H9 (cell line): ENCODE data around the gene MSI2. TPM values are rescaled to one million over a fixed set of nuclear protein-coding genes. Genes with fewer than 3 reads are reported as not detected.

Experiments used
- DNase-seq: peaks from one replicate; pipeline ENCODE4 v3.0.0-alpha.2; 2017
- H2AFZ ChIP-seq: one replicate; pipeline ENCODE4 v1.6.1; 2013; ENCODE audit warnings: mild to moderate bottlenecking, low read length, control low read depth, moderate library complexity
- H2AK5ac ChIP-seq: 2 replicates; pipeline ENCODE4 v1.6.1; 2013; ENCODE audit warnings: low read length, control low read depth, mixed read lengths; ENCODE audit not compliant: insufficient read length
- H2BK120ac ChIP-seq: one replicate; pipeline ENCODE4 v1.6.1; 2013; ENCODE audit warnings: low read depth, mild to moderate bottlenecking, low read length, control low read depth, inconsistent platforms; ENCODE audit not compliant: poor library complexity, severe bottlenecking
- H2BK12ac ChIP-seq: 2 replicates; pipeline ENCODE4 v1.6.1; 2013; ENCODE audit warnings: low read length, control low read depth, mixed read lengths, low read depth; ENCODE audit not compliant: insufficient read length
- H2BK15ac ChIP-seq: 2 replicates; pipeline ENCODE4 v1.6.1; 2013; ENCODE audit warnings: low read depth, low read length, control low read depth
- H2BK20ac ChIP-seq: one replicate; pipeline ENCODE4 v1.6.1; 2013; ENCODE audit warnings: low read depth, mild to moderate bottlenecking, low read length, control low read depth, inconsistent platforms; ENCODE audit not compliant: poor library complexity, severe bottlenecking
- H2BK5ac ChIP-seq: 2 replicates; pipeline ENCODE4 v1.6.1; 2013; ENCODE audit warnings: low read length, control low read depth, mixed read lengths; ENCODE audit not compliant: insufficient read length
- H3K14ac ChIP-seq: 2 replicates; pipeline ENCODE4 v1.6.1; 2013; ENCODE audit warnings: low read length, control low read depth; ENCODE audit not compliant: insufficient read depth
- H3K18ac ChIP-seq: 2 replicates; pipeline ENCODE4 v1.6.1; 2013; ENCODE audit warnings: low read depth, mild to moderate bottlenecking, mixed read lengths, low read length, control low read depth; ENCODE audit not compliant: insufficient read length
- H3K23ac ChIP-seq: 2 replicates; pipeline ENCODE4 v1.6.1; 2013; ENCODE audit warnings: low read length, control low read depth, mixed read lengths, low read depth; ENCODE audit not compliant: insufficient read length
- H3K23me2 ChIP-seq: 2 replicates; pipeline ENCODE4 v1.6.1; 2013; ENCODE audit warnings: low read depth, mild to moderate bottlenecking, mixed read lengths, low read length, control low read depth; ENCODE audit not compliant: insufficient read length, poor library complexity, severe bottlenecking
- H3K27ac ChIP-seq: 2 replicates; pipeline ENCODE4 v1.5.1; 2013; ENCODE audit warnings: low read length, control low read depth, mixed read lengths, low read depth; ENCODE audit not compliant: insufficient read length
- H3K27me3 ChIP-seq: 2 replicates; pipeline ENCODE4 v1.6.1; 2013; ENCODE audit warnings: low read length, control low read depth, inconsistent platforms; ENCODE audit not compliant: insufficient read depth
- H3K4ac ChIP-seq: 2 replicates; pipeline ENCODE4 v1.6.1; 2013; ENCODE audit warnings: low read depth, mild to moderate bottlenecking, control low read depth, inconsistent platforms, low read length, moderate library complexity
- H3K4me1 ChIP-seq: 2 replicates; pipeline ENCODE4 v1.6.1; 2013; ENCODE audit warnings: low read length, control low read depth, inconsistent platforms; ENCODE audit not compliant: insufficient read depth
- H3K4me2 ChIP-seq: 2 replicates; pipeline ENCODE4 v1.6.1; 2013; ENCODE audit warnings: low read length, control low read depth, mixed read lengths; ENCODE audit not compliant: insufficient read length, insufficient read depth
- H3K56ac ChIP-seq: 2 replicates; pipeline ENCODE4 v1.6.1; 2013; ENCODE audit warnings: low read depth, mild to moderate bottlenecking, mixed read lengths, low read length, control low read depth; ENCODE audit not compliant: insufficient read length
- H3K79me1 ChIP-seq: 2 replicates; pipeline ENCODE4 v1.6.1; 2013; ENCODE audit warnings: low read depth, mild to moderate bottlenecking, moderate library complexity, low read length, control low read depth, inconsistent platforms; ENCODE audit not compliant: insufficient read depth, poor library complexity, severe bottlenecking
- H3K79me2 ChIP-seq: 2 replicates; pipeline ENCODE4 v1.6.1; 2013; ENCODE audit warnings: low read length, control low read depth, inconsistent platforms; ENCODE audit not compliant: insufficient read depth
- H3K9ac ChIP-seq: 2 replicates; pipeline ENCODE4 v1.6.1; 2013; ENCODE audit warnings: low read length, control low read depth, mixed read lengths; ENCODE audit not compliant: insufficient read length; ENCODE audit errors: extremely low read depth
- H3K9me3 ChIP-seq: one replicate; pipeline ENCODE4 v1.6.1; 2013; ENCODE audit warnings: low read depth, low read length, inconsistent platforms; ENCODE audit not compliant: control insufficient read depth
- H3T11ph ChIP-seq: one replicate; pipeline ENCODE4 v1.6.1; 2013; ENCODE audit warnings: mild to moderate bottlenecking, low read length, control low read depth, inconsistent platforms
- H4K20me1 ChIP-seq: one replicate; pipeline ENCODE4 v1.6.1; 2013; ENCODE audit not compliant: control insufficient read depth, insufficient read length, insufficient read depth
- H4K5ac ChIP-seq: 2 replicates; pipeline ENCODE4 v1.6.1; 2013; ENCODE audit warnings: low read depth, mild to moderate bottlenecking, mixed read lengths, low read length, control low read depth; ENCODE audit not compliant: insufficient read length
- H4K8ac ChIP-seq: replicated peaks from 2 replicates; pipeline ENCODE4 v1.6.1; 2013; ENCODE audit warnings: low read length, control low read depth, mixed read lengths, low read depth; ENCODE audit not compliant: insufficient read length
- H4K91ac ChIP-seq: 2 replicates; pipeline ENCODE4 v1.6.1; 2013; ENCODE audit warnings: low read depth, mild to moderate bottlenecking, moderate library complexity, mixed read lengths, low read length, control low read depth; ENCODE audit not compliant: insufficient read length
- H3K27ac Mint-ChIP-seq, 3 experiments: 2 replicates in 2 of 3; 3 replicates in 1 of 3; pipeline ENCODE4 v1.8.0; 2020 to 2021; ENCODE audit warnings: mixed read lengths in 3 of 3, mild to moderate bottlenecking in 1 of 3, moderate library complexity in 1 of 3
- H3K27me3 Mint-ChIP-seq: 2 replicates; pipeline ENCODE4 v1.8.0; 2021; ENCODE audit warnings: low read depth, mild to moderate bottlenecking, moderate library complexity, mixed read lengths
- H3K36me3 Mint-ChIP-seq, 3 experiments: 2 replicates in 2 of 3; 3 replicates in 1 of 3; pipeline ENCODE4 v1.8.0; 2020 to 2021; ENCODE audit warnings: low read depth in 3 of 3, mixed read lengths in 3 of 3; ENCODE audit not compliant: insufficient read depth in 1 of 3
- H3K4me1 Mint-ChIP-seq, 2 experiments: 2 replicates each; pipeline ENCODE4 v1.8.0; 2020; ENCODE audit warnings: mixed read lengths in 2 of 2
- H3K4me3 Mint-ChIP-seq, 2 experiments: 2 replicates in 1 of 2; 3 replicates in 1 of 2; pipeline ENCODE4 v1.8.0; 2020 to 2021; ENCODE audit warnings: mild to moderate bottlenecking in 2 of 2, mixed read lengths in 2 of 2, moderate library complexity in 1 of 2
- H3K9me3 Mint-ChIP-seq, 2 experiments: 2 replicates in 1 of 2; 3 replicates in 1 of 2; pipeline ENCODE4 v1.8.0; 2020; ENCODE audit warnings: mild to moderate bottlenecking in 2 of 2, mixed read lengths in 2 of 2, moderate library complexity in 1 of 2
- WGBS: extraction: QIAGEN DNeasy Blood & Tissue Kit; methylation state at CpG from one replicate; pipeline ENCODE4 v1.1.7; 2013; ENCODE audit warnings: missing lambda C conversion rate, low lambda C conversion rate, mixed read lengths; ENCODE audit not compliant: insufficient read length; ENCODE audit errors: extremely low coverage; 5-methylcytosine and 5-hydroxymethylcytosine counted together
- total RNA-seq: library from RNA; stranded (reverse); gene quantifications from 2 replicates; pipeline ENCODE4 v1.2.1, GENCODE V29; 2021
- TF ChIP-seq, protein P1 (sequence below): fragments of 200-600 bp; sonication (generic); conservative IDR thresholded peaks from 3 replicates; pipeline ENCODE4 v1.8.0; 2021; ENCODE audit warnings: antibody characterized with exemption, mild to moderate bottlenecking

Gene MSI2
- total RNA-seq, 1 experiment from 2014 or later, result 98.5 TPM

GRCh38 chr17:57675427-57676387, 419.4 kb downstream of the MSI2 start:
- no CpG with 5 or more reads among the region's 24 CpGs for WGBS

More at GRCh38 chr17:57675427-57676387, 419.4 kb downstream of the MSI2 start:
- no peaks in the 10 kb centered on the region for H3K27me3 ChIP-seq
- H2BK15ac ChIP-seq, result no peak overlapping the region
- Mint-ChIP-seq H3K27ac (no peak overlapping the region), H3K4me3 (no peak overlapping the region), H3K27me3 (no peaks in the 10 kb centered on the region), H3K36me3 (peaks cover 0 to 15% (median 14%) of the 10 kb centered on the region in 3 experiments; a peak in 4 of 7 replicates), H3K9me3 (no peaks in the 10 kb centered on the region), H3K4me1 (peaks cover 12 to 27% of the 10 kb centered on the region in 2 experiments)
- no peak overlapping the region for H3K27ac ChIP-seq
- no peak overlapping the region for H3K14ac ChIP-seq
- H3K9me3 ChIP-seq, result no peaks in the 10 kb centered on the region
- H4K91ac ChIP-seq, result no peak overlapping the region
- no peaks in the 10 kb centered on the region for H3K79me1 ChIP-seq
- peak overlapping the region; percentile 22 for H3K18ac ChIP-seq
- H3K4me1 ChIP-seq, result no peaks in the 10 kb centered on the region
- no peak overlapping the region for H3K4ac ChIP-seq
- no peak overlapping the region for H3K4me2 ChIP-seq
- H2BK120ac ChIP-seq, result no peak overlapping the region
- H3K23me2 ChIP-seq, result no peaks in the 10 kb centered on the region
- no peak overlapping the region for H2AK5ac ChIP-seq
- DNase-seq, result peak; percentile 20
- no peak overlapping the region for H3K23ac ChIP-seq
- no peaks in the 10 kb centered on the region for H4K20me1 ChIP-seq
- no peak overlapping the region for H2AFZ ChIP-seq
- H2BK5ac ChIP-seq, result no peak overlapping the region
- no peak overlapping the region for H3T11ph ChIP-seq
- H3K79me2 ChIP-seq, result no peaks in the 10 kb centered on the region
- no peak overlapping the region for H3K56ac ChIP-seq
- no peak overlapping the region for H4K8ac ChIP-seq
- no peak overlapping the region for H2BK20ac ChIP-seq
- no peak overlapping the region for H4K5ac ChIP-seq
- H2BK12ac ChIP-seq, result no peak overlapping the region
- no peak overlapping the region for H3K9ac ChIP-seq
- TF ChIP-seq, protein P1, sequence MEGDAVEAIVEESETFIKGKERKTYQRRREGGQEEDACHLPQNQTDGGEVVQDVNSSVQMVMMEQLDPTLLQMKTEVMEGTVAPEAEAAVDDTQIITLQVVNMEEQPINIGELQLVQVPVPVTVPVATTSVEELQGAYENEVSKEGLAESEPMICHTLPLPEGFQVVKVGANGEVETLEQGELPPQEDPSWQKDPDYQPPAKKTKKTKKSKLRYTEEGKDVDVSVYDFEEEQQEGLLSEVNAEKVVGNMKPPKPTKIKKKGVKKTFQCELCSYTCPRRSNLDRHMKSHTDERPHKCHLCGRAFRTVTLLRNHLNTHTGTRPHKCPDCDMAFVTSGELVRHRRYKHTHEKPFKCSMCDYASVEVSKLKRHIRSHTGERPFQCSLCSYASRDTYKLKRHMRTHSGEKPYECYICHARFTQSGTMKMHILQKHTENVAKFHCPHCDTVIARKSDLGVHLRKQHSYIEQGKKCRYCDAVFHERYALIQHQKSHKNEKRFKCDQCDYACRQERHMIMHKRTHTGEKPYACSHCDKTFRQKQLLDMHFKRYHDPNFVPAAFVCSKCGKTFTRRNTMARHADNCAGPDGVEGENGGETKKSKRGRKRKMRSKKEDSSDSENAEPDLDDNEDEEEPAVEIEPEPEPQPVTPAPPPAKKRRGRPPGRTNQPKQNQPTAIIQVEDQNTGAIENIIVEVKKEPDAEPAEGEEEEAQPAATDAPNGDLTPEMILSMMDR, result no peak
